DMS 273 (cell line): Measurements from ENCODE around the gene NUDT2.
"Not testable (repeated sequence)": the region's sequence is repeated elsewhere in the genome, so short reads cannot be mapped to it uniquely, and the experiment has no call there.

Experiments used
- DNase-seq: peaks from one replicate; lab custom pipeline; 2025; ENCODE audit not compliant: unreplicated experiment; lab: John Stamatoyannopoulos, UW

NUDT2 gene

DNA sequence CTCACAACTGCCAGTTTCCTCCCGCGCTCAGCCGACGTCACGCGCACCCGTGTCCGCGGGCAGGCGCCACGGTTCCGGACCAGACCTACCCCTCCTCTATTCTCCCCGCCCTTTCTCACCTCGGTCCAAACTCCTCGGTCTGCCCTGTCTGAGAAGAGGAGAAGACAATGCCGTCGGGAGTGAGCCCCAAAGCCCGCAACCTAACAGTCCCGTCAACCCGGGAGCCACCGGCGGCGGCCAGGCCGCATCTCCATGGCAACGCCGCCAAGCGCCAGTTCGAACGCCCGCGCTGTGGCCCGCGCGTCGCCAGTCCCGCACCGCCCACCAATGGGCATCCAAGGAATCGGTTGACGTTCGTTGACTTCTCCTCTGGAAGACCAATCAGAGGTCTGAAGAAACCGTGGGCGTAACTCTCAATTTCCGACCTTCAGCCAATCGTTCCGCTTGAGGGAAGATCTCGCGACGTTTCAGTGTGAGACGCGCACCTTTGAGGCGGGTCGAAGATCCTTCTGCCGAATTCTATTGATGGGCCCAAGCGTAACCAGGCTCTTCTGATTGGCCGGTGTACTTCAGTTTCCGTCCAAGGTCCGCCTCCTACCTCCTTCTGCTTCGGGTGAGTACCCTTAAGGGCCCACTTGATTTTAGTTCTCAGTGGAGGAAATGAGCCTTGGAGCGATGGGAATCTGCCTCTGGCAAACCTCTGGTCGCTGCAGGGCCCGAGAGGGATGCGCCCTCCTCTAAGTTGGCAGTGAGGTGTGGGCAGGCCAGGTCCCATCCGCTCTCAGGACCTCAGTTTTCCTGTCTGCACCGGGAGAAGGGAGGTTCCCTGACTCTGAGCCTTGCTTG is at the start of gene NUDT2, which contains the start of gene KIF24:
TSS of gene NUDT2 (plus strand) at position 583 of the 846 bp plus-strand sequence. CDS start 9,471 bp downstream, outside the sequence.
TSS of gene KIF24 (minus strand) at position 282 of the 846 bp plus-strand sequence. CDS start 17,922 bp downstream, outside the sequence.
- DNase-seq, result peak; percentile 100

DNA sequence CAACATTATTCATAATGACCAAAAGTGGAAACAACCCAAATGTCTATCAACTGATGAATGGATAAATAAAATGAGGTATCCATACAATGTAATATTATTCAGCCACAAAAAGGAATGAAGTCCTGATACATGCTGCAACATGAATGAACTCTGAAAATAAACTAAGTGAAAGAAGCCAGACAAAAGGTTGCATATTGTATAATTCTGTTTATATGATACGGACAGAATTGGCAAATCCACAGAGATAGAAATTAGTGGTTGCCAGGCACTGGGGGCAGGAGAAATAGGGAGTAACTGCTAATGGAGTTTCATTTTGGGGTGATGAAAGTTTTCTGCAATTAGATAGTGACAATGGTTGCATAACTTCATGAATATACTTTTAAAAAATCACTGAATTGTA is 47.3 kb upstream of the NUDT2 start:
- DNase-seq, result no peak

DNA sequence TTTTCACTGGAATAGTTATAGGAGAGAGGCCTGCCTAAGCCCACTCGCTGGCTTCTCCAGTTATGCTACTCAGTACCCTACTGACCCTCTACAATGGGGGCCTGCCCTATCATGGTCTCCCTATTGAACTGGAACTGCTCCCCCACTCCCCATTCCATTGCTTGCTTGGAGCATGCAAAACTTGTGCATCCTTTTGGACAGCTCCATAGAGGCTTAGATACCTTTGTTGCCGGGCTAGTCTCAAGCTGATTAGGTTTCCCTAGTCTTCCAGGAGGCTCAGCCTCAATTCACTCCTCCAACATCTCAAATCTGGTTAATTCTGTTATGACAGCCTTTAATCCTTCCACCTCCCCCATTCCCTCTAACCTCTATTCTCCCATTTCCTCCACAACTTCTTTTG is 40.2 kb upstream of the NUDT2 start:
- no peak for DNase-seq

DNA sequence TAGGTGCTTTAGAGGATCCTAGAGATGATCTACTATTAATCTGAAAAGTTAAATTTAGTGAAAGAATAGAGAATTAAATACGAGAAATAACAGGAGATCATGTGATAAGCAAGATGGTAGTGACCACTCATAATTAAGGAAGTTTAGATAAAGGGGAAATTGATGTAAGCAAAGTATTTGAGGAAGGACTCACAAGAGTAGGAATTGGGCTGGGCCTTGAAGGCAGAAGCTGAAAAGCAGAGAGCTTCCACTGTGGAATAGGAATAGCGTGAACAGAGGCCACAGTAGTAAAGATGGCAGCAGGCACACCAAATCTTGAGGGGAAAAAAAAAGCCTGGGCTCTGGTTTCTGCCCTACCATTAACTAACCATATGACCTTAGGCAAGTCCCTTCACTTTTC is 38.3 kb upstream of the NUDT2 start:
- DNase-seq, result no peak

DNA sequence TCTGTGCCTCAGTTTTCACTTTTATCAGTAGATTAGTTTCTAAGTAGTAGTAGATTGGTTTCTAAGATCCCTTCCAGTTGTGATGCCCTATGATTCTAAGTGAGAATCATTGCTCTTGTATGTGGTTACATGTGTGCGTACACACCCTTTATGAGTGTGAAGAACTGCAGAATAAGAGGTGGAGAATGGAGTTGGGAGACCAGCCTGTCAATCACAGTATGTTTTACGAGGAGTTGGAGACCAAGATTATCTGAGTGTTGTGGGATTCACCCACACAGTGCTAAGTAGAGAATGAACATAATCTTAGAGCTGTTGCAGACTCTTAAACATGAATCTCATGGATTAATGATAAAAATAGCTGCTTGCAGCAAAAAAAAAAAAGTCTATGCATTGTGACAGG is 37.9 kb upstream of the NUDT2 start:
- DNase-seq, result no peak

DNA sequence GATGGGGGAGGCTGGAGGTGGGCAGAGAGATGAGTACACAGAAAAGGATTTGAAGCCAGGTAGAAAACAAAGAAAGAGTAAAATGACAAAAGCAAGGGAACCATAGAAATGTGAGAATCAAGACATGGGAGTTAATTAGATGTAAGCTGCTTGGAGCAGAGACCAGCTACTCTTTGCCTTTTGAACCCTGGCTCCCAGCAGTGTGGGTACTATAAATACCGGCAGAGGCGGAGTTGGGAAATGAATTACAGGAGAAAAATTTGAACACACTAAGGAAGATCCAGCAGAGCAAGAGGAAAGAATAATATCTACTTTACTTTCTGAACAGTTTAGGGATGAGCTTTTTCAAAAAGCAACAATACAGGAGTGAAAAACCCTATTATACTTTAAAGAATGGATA is 36.8 kb upstream of the NUDT2 start:
- no peak for DNase-seq

- not testable (repeated sequence) for DNase-seq
These were observed 28.3 kb upstream of the NUDT2 start for GRCh38 chr9:34301064-34301463.

- DNase-seq, result not testable (repeated sequence)
These were observed 21.1 kb upstream of the NUDT2 start for GRCh38 chr9:34308316-34308715.

DNA sequence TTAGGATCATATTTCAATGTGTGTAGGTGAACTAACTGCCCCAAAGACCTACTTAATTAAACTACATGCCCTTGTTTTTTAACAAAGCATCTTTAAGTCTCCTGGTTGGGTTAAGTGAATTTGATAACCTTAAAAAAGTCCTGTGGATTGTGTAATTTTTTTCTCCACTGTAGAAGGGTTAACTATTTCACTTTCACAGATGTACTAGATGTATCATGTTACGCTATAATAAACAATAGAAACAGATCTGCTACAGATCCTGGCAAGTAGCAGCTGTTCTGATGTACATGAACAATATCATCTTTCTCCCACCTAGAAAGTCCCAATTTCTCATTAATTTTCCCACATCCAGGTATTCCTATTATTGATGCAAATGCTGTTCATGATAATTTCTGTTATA is 19.2 kb upstream of the NUDT2 start:
- DNase-seq, result peak; percentile 22

DNA sequence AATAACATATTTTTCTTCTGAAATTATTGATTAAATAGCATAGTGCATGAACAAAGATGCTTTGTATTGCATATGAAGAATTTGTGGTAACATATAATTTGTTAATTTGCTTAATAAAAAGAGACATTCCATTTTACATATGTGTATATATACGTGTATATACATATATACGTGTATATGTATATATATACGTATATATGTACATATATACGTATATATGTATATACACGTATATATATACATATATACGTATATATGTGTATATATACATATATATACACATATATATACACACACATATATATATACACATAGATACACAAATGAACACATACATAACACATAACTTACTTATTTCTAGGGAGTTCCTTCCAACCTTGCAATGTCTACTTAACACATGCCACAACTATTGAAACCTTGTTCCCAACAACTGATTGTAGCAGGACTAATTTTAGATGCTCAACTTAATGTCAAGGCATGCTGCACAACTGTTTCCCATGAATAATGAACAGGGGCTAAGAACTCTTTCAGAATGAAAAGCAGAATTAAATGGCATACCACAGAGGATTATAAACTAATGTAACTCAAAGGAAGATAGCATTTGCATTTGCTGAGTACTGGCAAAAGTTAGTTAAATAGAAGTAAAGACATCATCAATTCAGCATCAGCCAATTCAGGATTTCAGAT is 17.7 kb upstream of the NUDT2 start:
- no peak for DNase-seq

GRCh38 chr9:34317436-34317835 is 11.9 kb upstream of the NUDT2 start:
- DNase-seq, result no peak

- no peak for DNase-seq
These were observed 11.1 kb upstream of the NUDT2 start for GRCh38 chr9:34318163-34318790.

DNA sequence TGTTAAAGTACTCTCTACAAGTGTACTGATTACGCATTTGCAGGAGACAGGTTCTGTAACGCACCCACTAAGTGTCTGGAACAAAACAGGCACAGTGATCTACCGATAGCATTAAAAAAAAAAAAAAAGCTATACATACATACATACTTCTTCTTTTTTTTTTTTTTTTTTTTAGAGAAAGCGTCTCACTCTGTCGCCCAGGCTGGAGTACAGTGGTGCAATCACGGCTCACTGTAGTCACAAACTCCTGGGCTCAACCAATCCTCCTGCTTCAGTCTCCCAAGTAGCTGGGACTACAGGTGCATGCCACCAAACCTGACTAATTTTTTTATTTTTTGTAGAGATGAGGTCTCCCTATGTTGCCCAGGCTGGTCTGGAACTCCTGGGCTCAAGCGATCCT is 7.9 kb upstream of the NUDT2 start:
- no peak for DNase-seq

GRCh38 chr9:34322899-34323591 is 6.3 kb upstream of the NUDT2 start:
- no peak for DNase-seq

DNA sequence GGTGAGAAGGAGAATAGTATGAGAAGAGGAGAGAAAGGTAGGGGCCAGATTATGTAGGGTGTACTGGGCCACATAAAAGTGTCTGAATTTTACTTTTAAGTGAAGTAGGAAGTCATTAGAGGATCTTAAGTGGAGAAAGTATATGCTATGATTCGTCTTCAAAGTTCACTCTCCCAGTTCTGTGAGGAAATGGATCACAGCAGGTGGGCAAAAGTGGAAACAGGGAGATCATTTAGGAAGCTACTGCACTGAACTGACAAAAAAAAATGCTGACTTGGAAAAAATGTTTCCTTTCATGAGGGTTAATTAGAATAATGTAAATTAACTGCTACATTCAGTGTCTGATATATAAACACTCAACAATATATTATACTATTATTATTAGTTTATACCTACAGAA is 2.7 kb upstream of the NUDT2 start:
- DNase-seq, result no peak

GRCh38 chr9:34328500-34328986 is 826 bp upstream of the NUDT2 start:
- peak; percentile 75 for DNase-seq

- no peak for DNase-seq
These were observed 1.8 kb downstream of the NUDT2 start for GRCh38 chr9:34331196-34331595.

DNA sequence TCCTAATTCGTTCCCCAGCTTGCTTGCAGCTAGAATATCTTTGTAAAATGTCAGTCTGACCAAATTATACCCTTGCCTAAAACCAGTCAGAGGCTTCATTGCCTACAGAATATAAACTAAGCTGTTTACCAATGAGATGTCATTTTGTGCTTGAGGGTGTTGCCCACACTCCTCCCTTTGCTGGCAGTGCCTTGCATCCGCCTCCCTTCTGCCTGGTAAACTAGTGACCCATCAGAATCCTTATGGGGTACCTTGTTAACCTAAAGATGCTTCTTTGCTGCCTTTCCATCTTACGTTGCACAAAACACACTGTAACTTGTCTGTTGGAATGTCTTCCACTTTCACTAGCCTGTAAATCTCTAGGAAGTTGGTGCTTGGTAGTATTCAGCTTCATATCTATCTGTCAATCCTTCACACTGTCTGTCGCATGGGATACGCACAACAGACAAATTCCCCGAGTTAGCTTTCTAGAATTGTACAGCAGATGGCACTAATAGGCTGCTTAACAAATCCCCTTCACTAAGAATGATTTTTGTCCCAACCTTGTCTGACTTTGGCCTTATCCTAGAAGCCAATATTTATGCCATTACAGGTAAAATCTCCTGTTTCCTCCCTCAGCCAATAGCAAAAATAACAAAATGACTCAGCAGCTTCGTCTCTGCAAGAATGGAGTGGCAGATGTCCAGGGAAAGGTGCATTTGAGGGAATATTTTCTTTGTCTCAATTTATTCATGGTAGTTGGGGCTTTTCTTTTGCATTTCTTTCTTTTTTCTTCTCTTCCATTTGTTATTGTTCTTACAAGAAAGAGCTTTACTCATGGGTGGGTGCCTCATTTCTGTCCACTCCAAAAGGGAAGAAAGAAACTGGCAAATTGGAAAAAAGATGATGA is 3.0 kb downstream of the NUDT2 start:
- peak; percentile 74 for DNase-seq

GRCh38 chr9:34333836-34334235 is 4.5 kb downstream of the NUDT2 start:
- no peak for DNase-seq

- peak; percentile 68 for DNase-seq
These were observed 5.0 kb downstream of the NUDT2 start for GRCh38 chr9:34334337-34334824.
